ENCODE measurements around the gene TBRG1. TPM values are rescaled to one million over a fixed set of nuclear protein-coding genes. Genes with fewer than 3 reads are reported as not detected.
A peak's percentile ranks its signal among the peaks of the same experiment; 100 is the strongest.

Gene TBRG1
- total RNA-seq, 1 donor from 2014 or later, result 18.2 TPM

DNA sequence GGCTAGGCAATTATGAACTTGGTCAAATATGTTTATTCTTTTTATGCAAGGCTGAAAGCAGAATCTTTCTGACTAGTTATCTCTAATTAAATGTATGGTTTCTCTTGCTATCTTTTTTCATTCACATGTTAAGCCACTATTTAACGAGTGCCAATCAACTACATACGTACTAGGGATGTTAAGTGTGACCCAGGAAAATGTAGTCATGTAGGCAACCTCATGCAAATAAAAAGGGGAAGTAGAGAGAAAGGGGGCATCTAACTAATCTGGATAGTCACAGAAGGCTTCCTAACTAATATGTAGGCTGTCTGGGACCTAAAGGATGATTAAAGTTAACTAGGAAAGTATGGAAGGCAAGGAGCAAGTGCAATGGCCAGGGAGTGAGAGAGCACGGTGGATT lies 23.5 kb downstream of the TBRG1 start:
- ATAC-seq (ENCODE audit: poor library complexity) (no peak), DNase-seq (no peak)
- intact Hi-C loops (cut with DNase I), result no loop called here

- intact Hi-C loops (cut with DNase I), result no loop called here
- no peak for DNase-seq
- no peak for ATAC-seq (ENCODE audit: poor library complexity)
These were observed 25.9 kb downstream of the TBRG1 start for GRCh38 chr11:124648610-124649009.

DNA sequence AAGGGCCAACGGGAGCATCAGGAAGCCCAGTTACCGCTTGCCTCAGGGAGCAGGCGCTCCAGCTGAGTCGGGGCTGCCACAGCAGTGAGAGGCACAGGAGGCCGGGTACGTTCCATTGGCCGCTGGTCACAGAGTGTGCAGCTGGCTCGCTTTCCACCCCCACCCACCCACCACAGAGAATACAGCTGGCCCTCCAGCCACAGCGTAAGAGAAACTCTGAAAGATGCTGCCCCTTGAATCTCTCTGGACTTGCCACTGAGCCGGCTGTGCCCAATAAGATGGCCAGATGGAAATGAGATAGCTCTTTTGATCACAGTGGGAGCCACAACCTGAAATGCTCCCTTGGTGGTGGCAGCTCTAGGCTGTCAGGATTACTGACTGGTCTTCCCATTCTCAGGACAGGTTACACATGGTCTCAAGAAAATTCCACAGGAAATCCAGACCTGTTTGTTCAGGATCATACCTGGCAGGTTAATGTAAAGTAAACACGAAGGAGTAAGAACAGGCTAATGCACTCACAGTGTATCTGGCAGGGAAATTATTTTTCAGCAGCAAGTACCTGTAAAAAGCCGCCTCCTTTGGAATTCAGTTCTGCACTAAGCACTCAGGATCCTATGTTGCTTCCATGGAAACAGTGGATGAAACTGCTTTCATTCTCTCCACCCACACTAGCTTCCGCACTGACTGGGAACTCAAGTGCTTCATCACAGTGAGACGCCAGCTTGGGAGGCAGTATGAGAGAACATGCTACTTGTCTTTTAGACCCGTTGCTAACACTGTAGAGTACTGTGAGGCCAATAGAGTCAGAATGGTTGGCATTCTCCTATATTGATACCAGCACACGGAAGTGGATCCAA lies 34.3 kb downstream of the TBRG1 start:
- no peak for ATAC-seq (ENCODE audit: poor library complexity)
- intact Hi-C loops (cut with DNase I), result no loop called here
- DNase-seq, result no peak

DNA sequence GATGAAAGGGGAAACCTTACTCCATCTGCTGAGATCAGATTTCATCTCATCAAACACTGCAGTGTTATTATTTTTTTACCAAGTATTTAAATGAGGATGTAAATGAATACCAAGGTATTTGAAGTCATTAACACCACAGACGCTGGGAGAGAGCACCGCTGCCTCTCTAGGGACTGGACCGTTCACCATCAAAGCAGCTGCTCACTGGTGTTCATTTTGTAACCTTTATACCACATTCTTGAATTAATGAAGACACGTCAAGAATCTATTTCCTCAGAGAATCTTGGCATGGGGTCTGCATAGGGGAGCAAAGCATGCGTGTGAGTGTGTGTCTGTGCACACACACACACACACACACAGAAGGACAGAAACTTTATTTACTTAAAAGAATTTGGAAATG lies 35.2 kb downstream of the TBRG1 start:
- DNase-seq (no peak), ATAC-seq (ENCODE audit: poor library complexity) (no peak)
- intact Hi-C loops (cut with DNase I), result no loop called here

- intact Hi-C loops (cut with DNase I), result no loop called here
- DNase-seq (no peak), ATAC-seq (ENCODE audit: poor library complexity) (no peak)
These were observed 35.8 kb downstream of the TBRG1 start for GRCh38 chr11:124658501-124658900.

- intact Hi-C loops (cut with DNase I), result no loop called here
- no peak for DNase-seq
- no peak for ATAC-seq (ENCODE audit: poor library complexity)
These were observed 36.3 kb downstream of the TBRG1 start for GRCh38 chr11:124658986-124659385.

DNA sequence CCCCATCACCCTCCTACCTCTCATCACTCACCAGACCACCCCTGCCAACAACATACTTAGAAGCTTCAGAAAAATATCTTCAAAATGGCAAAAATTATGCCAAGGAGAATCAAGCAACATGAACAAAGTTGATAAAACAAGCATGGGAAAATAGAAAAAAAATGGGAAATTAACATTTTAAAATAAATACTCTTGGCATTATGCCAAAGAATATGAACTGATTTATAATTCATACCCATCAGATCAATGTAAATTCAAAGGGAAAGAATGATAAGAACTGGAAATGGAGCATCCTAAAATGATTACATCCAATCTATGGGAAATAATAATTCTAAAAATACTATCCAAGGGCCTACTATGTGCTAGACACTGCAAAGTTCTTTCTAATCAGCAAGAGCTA lies 38.9 kb downstream of the TBRG1 start:
- intact Hi-C loops (cut with DNase I), result loop anchor here (10.0 kb wide), 1 partner anchor 1213 kb away; no protein-coding TSS in a partner anchor
- ATAC-seq (ENCODE audit: poor library complexity) (no peak), DNase-seq (no peak)

- intact Hi-C loops (cut with DNase I), result loop anchor here (10.0 kb wide), 1 partner anchor 1213 kb away; no protein-coding TSS in a partner anchor
- ATAC-seq (ENCODE audit: poor library complexity) (no peak), DNase-seq (no peak)
These were observed 39.4 kb downstream of the TBRG1 start for GRCh38 chr11:124662106-124662505.

DNA sequence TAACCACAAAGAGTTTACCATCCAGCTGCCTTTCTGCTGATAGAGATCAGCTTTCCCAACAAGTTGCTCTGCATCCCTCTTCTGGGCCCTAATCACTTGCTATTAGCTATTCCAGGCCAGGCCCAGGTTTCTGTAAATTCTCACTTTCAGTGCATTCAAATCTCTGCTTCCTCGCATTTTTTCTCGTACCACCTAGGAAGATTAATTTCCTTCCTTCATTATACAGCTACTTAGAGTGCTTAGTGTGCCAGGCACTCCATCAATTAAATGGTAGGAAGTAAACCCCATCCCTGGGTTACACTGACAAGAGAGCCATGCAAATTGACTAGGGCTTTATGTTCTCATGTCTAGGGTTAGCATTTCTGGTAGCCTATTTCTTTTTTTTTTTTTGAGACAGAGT lies 41.2 kb downstream of the TBRG1 start:
- intact Hi-C loops (cut with DNase I), result loop anchor here (10.0 kb wide), 1 partner anchor 1211 kb away; no protein-coding TSS in a partner anchor
- DNase-seq (no peak), ATAC-seq (ENCODE audit: poor library complexity) (no peak)

- DNase-seq, result no peak
- intact Hi-C loops (cut with DNase I), result loop anchor here (10.0 kb wide), 1 partner anchor 1207 kb away; no protein-coding TSS in a partner anchor
These were observed 44.9 kb downstream of the TBRG1 start for GRCh38 chr11:124667601-124668000.

DNA sequence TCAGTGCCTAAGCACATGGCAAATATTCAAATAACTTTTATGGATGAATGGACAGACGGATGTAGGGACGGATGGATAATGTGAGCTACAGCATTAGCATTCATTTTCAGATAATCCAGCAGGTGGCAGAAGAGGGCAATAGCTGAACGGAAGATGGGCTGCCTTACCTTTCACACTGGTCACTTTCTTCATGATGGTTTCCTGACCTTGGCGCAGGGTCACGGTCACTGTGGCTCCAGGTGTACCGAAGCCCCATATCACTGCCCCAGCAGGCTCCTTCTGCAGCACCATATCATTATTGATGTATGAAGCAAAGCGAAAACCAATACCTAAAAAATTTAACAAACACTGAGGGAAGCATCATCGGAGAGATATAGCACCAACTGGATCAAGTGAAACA lies 46.5 kb downstream of the TBRG1 start:
- intact Hi-C loops (cut with DNase I), result loop anchor here (2.0 to 10.0 kb wide), 2 partner anchors 168 to 1206 kb away; no protein-coding TSS in a partner anchor
- ATAC-seq (ENCODE audit: poor library complexity), result no peak

More at GRCh38 chr11:124667601-124668000, 44.9 kb downstream of the TBRG1 start:
- ATAC-seq (ENCODE audit: poor library complexity), result no peak

DNA sequence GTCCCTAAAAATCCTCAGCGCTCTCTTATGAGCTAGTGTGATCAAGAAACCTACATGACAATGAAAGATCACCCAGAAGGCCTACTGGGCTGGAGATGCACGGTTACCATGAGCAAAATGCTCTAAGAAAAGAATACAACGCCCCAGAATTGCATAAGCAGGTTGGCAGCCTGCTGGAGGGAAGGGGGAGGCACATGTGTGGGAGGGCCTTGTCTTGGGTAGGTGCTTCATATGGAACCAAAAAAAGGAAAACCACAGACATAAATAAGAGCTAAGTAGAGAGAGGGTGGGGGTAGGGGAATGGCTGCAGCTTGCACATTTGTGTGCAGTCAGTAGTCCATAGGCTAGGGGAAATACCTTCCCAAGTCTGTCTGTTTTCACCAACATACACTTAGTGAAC lies 48.1 kb downstream of the TBRG1 start:
- ATAC-seq (ENCODE audit: poor library complexity), result no peak
- intact Hi-C loops (cut with DNase I), result loop anchor here (5.0 kb wide), 1 partner anchor 92 kb away; the partner anchor contains the start of gene ESAM
- DNase-seq, result no peak

More for the DNA sequence above, 46.5 kb downstream of the TBRG1 start:
- DNase-seq, result no peak

- peak; percentile 5 for ATAC-seq (ENCODE audit: poor library complexity)
- intact Hi-C loops (cut with DNase I), result loop anchor here (5.0 kb wide), 1 partner anchor 90 kb away; the partner anchor contains the start of gene ESAM
- DNase-seq, result no peak
These were observed 50.0 kb downstream of the TBRG1 start for GRCh38 chr11:124672536-124673215.

GRCh38 chr11:124673333-124674167 lies 50.9 kb downstream of the TBRG1 start, which contains the start of the genes SIAE and SPA17:
Gene SIAE (minus strand): TSS chr11:124673739. CDS start chr11:124673708, 31 bp downstream.
Gene SPA17 (plus strand): TSS chr11:124673904. CDS start chr11:124675265, 1,361 bp downstream.
- ATAC-seq (ENCODE audit: poor library complexity), result peak; percentile 100
- DNase-seq, result peak; percentile 96
- intact Hi-C loops (cut with DNase I), result loop anchor here (5.0 kb wide), 1 partner anchor 89 kb away; the partner anchor contains the start of gene ESAM

- ATAC-seq (ENCODE audit: poor library complexity) (no peak), DNase-seq (no peak)
- intact Hi-C loops (cut with DNase I), result loop anchor here (5.0 kb wide), 1 partner anchor 88 kb away; the partner anchor contains the start of gene ESAM
These were observed 51.5 kb downstream of the TBRG1 start for GRCh38 chr11:124674168-124674517.

DNA sequence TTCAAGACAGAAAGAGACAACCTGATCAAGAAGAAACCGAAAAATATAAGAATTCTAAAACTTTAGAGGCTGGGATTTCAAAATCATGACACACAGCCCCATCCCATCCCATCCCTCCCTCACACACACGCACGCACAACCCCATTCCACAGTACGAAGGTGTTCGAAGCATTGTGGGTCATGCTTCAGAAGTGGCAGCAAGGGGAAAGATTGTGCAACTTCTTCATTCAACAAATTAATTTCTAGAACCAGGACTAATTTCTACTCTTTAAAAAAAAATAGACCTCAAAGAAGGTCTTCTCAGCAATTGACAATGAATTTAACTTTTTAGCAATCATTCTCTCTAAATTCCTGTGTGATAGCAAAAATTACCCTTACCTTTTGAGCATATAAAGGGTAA lies 51.9 kb downstream of the TBRG1 start:
- ATAC-seq (ENCODE audit: poor library complexity) (no peak), DNase-seq (no peak)
- intact Hi-C loops (cut with DNase I), result loop anchor here (5.0 kb wide), 1 partner anchor 88 kb away; the partner anchor contains the start of gene ESAM

- no peak for DNase-seq
- intact Hi-C loops (cut with DNase I), result no loop called here
- no peak for ATAC-seq (ENCODE audit: poor library complexity)
These were observed 53.7 kb downstream of the TBRG1 start for GRCh38 chr11:124676386-124676785.

GRCh38 chr11:124678416-124678815 lies 55.8 kb downstream of the TBRG1 start:
- ATAC-seq (ENCODE audit: poor library complexity), result no peak
- no peak for DNase-seq
- intact Hi-C loops (cut with DNase I), result no loop called here
